ENCODE results near the gene TSACC. TPM values are rescaled to one million over a fixed set of nuclear protein-coding genes. Genes with fewer than 3 reads are reported as not detected.

The TSACC gene
- total and polyA plus RNA-seq, 2 of the 8 experiments (the other 6 are each of a cell fraction or from before 2014, with no cell fraction given) = 1.0 to 5.0 TPM

GRCh38 chr1:156373546-156373945 lies 35.2 kb downstream of the TSACC start:
- Histone ChIP-seq H3K56ac (replicated peaks; ENCODE audit: insufficient read length, low read depth, low read length) (no peak overlapping the region), H3K4ac (replicated peaks; ENCODE audit: insufficient read length, low read depth, low read length) (no peak overlapping the region), H2BK20ac (ENCODE audit: low read length) (no peak overlapping the region), H3K36me3 (ENCODE audit: control insufficient read depth in 2 of 4, insufficient read depth in 4 of 4, low read length in 3 of 4) (no peaks in the 10 kb centered on the region), H4K20me1 (replicated peaks in 1 of 2; ENCODE audit: control insufficient read depth in 1 of 2, insufficient read depth in 2 of 2, low read length in 2 of 2) (no peaks in the 10 kb centered on the region), H2BK5ac (ENCODE audit: low read depth, low read length) (no peak overlapping the region), H3K4me1 (replicated peaks in 1 of 4; ENCODE audit: control insufficient read depth in 3 of 4, insufficient read depth in 4 of 4, low read length in 3 of 4) (peaks cover 0 to 7% (median 2%) of the 10 kb centered on the region in 4 experiments; a peak in 4 of 7 replicates), H3K4me3 (ENCODE audit: extremely low read depth in 1 of 4, insufficient read depth in 2 of 4, low read depth in 3 of 4, low read length in 4 of 4) (no peak overlapping the region), H3K23ac (ENCODE audit: insufficient read length) (no peak overlapping the region), H4K8ac (ENCODE audit: extremely low read depth, insufficient read depth, low read length) (no peak overlapping the region), H3K4me2 (ENCODE audit: insufficient read depth in 1 of 2, low read depth in 2 of 2, low read length in 2 of 2) (no peak overlapping the region), H2BK120ac (replicated peaks; ENCODE audit: low read depth, low read length) (no peak overlapping the region), H3K9me3 (ENCODE audit: insufficient read depth in 2 of 2, low read depth in 1 of 2, low read length in 1 of 2) (no peaks in the 10 kb centered on the region), H2AFZ (ENCODE audit: low read length) (no peak overlapping the region), H3K79me2 (ENCODE audit: control insufficient read depth in 1 of 2, insufficient read depth in 2 of 2, low read length in 2 of 2) (no peaks in the 10 kb centered on the region), H3K79me1 (ENCODE audit: low read depth, low read length) (no peaks in the 10 kb centered on the region), H2AK5ac (ENCODE audit: low read depth, low read length) (no peak overlapping the region), H2BK12ac (ENCODE audit: low read depth, low read length) (no peak overlapping the region), H4K5ac (ENCODE audit: insufficient read length, low read depth, low read length) (no peak overlapping the region), H3K18ac (ENCODE audit: extremely low read depth, low read length) (no peak overlapping the region), H3K23me2 (ENCODE audit: low read depth, low read length) (peaks cover 9% of the 10 kb centered on the region; the same call in 1 of the 2 replicates), H4K91ac (replicated peaks; ENCODE audit: insufficient read length, low read length) (no peak overlapping the region), H3K27ac (ENCODE audit: low read depth, low read length) (no peak overlapping the region), H3K14ac (ENCODE audit: insufficient read length) (no peak overlapping the region), H2BK15ac (ENCODE audit: low read length) (no peak overlapping the region; the same call in 1 of the 2 replicates), H3K27me3 (replicated peaks in 1 of 4; ENCODE audit: control insufficient read depth in 3 of 4, extremely low read depth in 1 of 4, insufficient read depth in 3 of 4, low read length in 3 of 4) (peaks cover 0 to 14% (median 11%) of the 10 kb centered on the region in 4 experiments; a peak in 6 of 7 replicates), H3K9ac (replicated peaks in 1 of 4; ENCODE audit: extremely low read depth in 1 of 4, low read depth in 3 of 4, low read length in 3 of 4) (no peak overlapping the region)
- POLR2A ChIA-PET (ENCODE audit: partially characterized antibody) = no interaction called here
- no peak for FAIRE-seq
- CTCF ChIA-PET (ENCODE audit: partially characterized antibody) = interaction anchor here (0.7 to 11.9 kb wide), 8 partner anchors 9 to 72 kb away, joined by 3 to 156 read pairs (median 3); no protein-coding TSS in a partner anchor
- no peak for DNase-seq (ENCODE audit: low read depth in 1 of 2, low spot score in 2 of 2)
- no peak for TF ChIP-seq SIN3A (conservative IDR thresholded peaks at IDR 0.05 in 1 of 2, IDR thresholded peaks at IDR 0.05 in 1 of 2; ENCODE audit: low read depth in 1 of 2, low read length in 2 of 2)

All from H1 (cell line).